ENCODE measurements around the gene SLC41A1. TPM values are rescaled to one million over a fixed set of nuclear protein-coding genes. Genes with fewer than 3 reads are reported as not detected.
"Not testable (repeated sequence)": the region's sequence is repeated elsewhere in the genome, so short reads cannot be mapped to it uniquely, and the experiment has no call there.

The SLC41A1 gene
- 16.1 and 19.5 TPM in 2 replicates for total RNA-seq (2021)
- Bru-seq, nascent RNA: percentile 56 among the genes with signal in this experiment
- BruChase-seq, experiment 1, labeled RNA remaining after a 2-hour chase: percentile 73 among the genes with signal in this experiment
- BruChase-seq, experiment 2, labeled RNA remaining after a 6-hour chase: percentile 82 among the genes with signal in this experiment
- long read RNA-seq, full-length matches to known transcripts: 13 of 27 reads
- long read RNA-seq, partial matches to known transcripts: 3 of 27 reads
- long read RNA-seq, other reads (novel, unspliced or antisense): 11 of 27 reads

- intact Hi-C loops (cut with micrococcal nuclease; ENCODE audit: unreplicated experiment): loop anchor here (2.0 kb wide), 1 partner anchor 64 kb away; no protein-coding TSS in a partner anchor
- no peak for TF ChIP-seq EZH2 (IDR thresholded peaks at IDR 0.05; ENCODE audit: borderline replicate concordance, low read depth, low read length, poor library complexity, severe bottlenecking)
- TF ChIP-seq CTCF (conservative IDR thresholded peaks at IDR 0.05; ENCODE audit: low read depth, low read length): no peak
- Histone ChIP-seq H3K36me3 (ENCODE audit: insufficient read depth, low read length, poor library complexity, severe bottlenecking) (peaks cover 7% of the 10 kb centered on the region), H3K9me3 (ENCODE audit: low read depth, low read length, poor library complexity, severe bottlenecking) (no peaks in the 10 kb centered on the region), H3K27ac (ENCODE audit: low read depth, low read length, poor library complexity, severe bottlenecking) (peak within 1 kb of the TSS; percentile 74), H3K27me3 (replicated peaks; ENCODE audit: insufficient read depth, low read depth, low read length, poor library complexity) (peaks cover 8% of the 10 kb centered on the region), H3K4me1 (ENCODE audit: insufficient read depth, low read length, poor library complexity, severe bottlenecking) (peaks cover 20% of the 10 kb centered on the region), H3K4me3 (ENCODE audit: low read depth, low read length, poor library complexity, severe bottlenecking) (peak within 1 kb of the TSS; percentile 84)
- BruUV-seq (replicated peaks): no TSS peak
- POLR2A ChIA-PET (ENCODE audit: low non-redundant PET): no interaction called here
- peak; percentile 94 for DNase-seq (ENCODE audit: low spot score)
- CTCF ChIA-PET: no interaction called here
Observed at GRCh38 chr1:205812878-205813754, at the start of gene SLC41A1. SLC41A1 (minus strand) TSS chr1:205813198; CDS start chr1:205810441, 2,757 bp downstream.

- ChIA-PET CTCF (no interaction called here), POLR2A (ENCODE audit: low non-redundant PET) (no interaction called here)
- H3K4me1 ChIP-seq (ENCODE audit: insufficient read depth, low read length, poor library complexity, severe bottlenecking): no peaks in the 10 kb centered on the region
- no peaks in the 10 kb centered on the region for H3K9me3 ChIP-seq (ENCODE audit: low read depth, low read length, poor library complexity, severe bottlenecking)
- H3K36me3 ChIP-seq (ENCODE audit: insufficient read depth, low read length, poor library complexity, severe bottlenecking): no peaks in the 10 kb centered on the region
- no peak overlapping the region for H3K4me3 ChIP-seq (ENCODE audit: low read depth, low read length, poor library complexity, severe bottlenecking)
- no peak for DNase-seq (ENCODE audit: low spot score)
- intact Hi-C loops (cut with micrococcal nuclease; ENCODE audit: unreplicated experiment): no loop called here
- H3K27ac ChIP-seq (ENCODE audit: low read depth, low read length, poor library complexity, severe bottlenecking): no peak overlapping the region
- BruUV-seq (replicated peaks): no TSS peak
- TF ChIP-seq EZH2 (IDR thresholded peaks at IDR 0.05; ENCODE audit: borderline replicate concordance, low read depth, low read length, poor library complexity, severe bottlenecking) (no peak), CTCF (conservative IDR thresholded peaks at IDR 0.05; ENCODE audit: low read depth, low read length) (no peak)
- peaks cover 35% of the 10 kb centered on the region for H3K27me3 ChIP-seq (replicated peaks; ENCODE audit: insufficient read depth, low read depth, low read length, poor library complexity)
Observed at GRCh38 chr1:205861540-205861939, 48.5 kb upstream of the SLC41A1 start.

- DNase-seq (ENCODE audit: low spot score): no peak
- BruUV-seq (replicated peaks): no TSS peak
- H3K9me3 ChIP-seq (ENCODE audit: low read depth, low read length, poor library complexity, severe bottlenecking): no peaks in the 10 kb centered on the region
- H3K36me3 ChIP-seq (ENCODE audit: insufficient read depth, low read length, poor library complexity, severe bottlenecking): no peaks in the 10 kb centered on the region
- intact Hi-C loops (cut with micrococcal nuclease; ENCODE audit: unreplicated experiment): no loop called here
- ChIA-PET CTCF (no interaction called here), POLR2A (ENCODE audit: low non-redundant PET) (no interaction called here)
- no peaks in the 10 kb centered on the region for H3K4me1 ChIP-seq (ENCODE audit: insufficient read depth, low read length, poor library complexity, severe bottlenecking)
- no peak overlapping the region for H3K27ac ChIP-seq (ENCODE audit: low read depth, low read length, poor library complexity, severe bottlenecking)
- TF ChIP-seq CTCF (conservative IDR thresholded peaks at IDR 0.05; ENCODE audit: low read depth, low read length) (no peak), EZH2 (IDR thresholded peaks at IDR 0.05; ENCODE audit: borderline replicate concordance, low read depth, low read length, poor library complexity, severe bottlenecking) (no peak)
- peaks cover 32% of the 10 kb centered on the region for H3K27me3 ChIP-seq (replicated peaks; ENCODE audit: insufficient read depth, low read depth, low read length, poor library complexity)
- no peak overlapping the region for H3K4me3 ChIP-seq (ENCODE audit: low read depth, low read length, poor library complexity, severe bottlenecking)
Observed at GRCh38 chr1:205858141-205858961, 45.4 kb upstream of the SLC41A1 start.

GRCh38 chr1:205857501-205857900 lies 44.5 kb upstream of the SLC41A1 start:
- H3K27ac ChIP-seq (ENCODE audit: low read depth, low read length, poor library complexity, severe bottlenecking); POLR2A ChIA-PET (ENCODE audit: low non-redundant PET); H3K4me3 ChIP-seq (ENCODE audit: low read depth, low read length, poor library complexity, severe bottlenecking); H3K36me3 ChIP-seq (ENCODE audit: insufficient read depth, low read length, poor library complexity, severe bottlenecking); DNase-seq (ENCODE audit: low spot score); CTCF ChIA-PET; BruUV-seq (replicated peaks); H3K4me1 ChIP-seq (ENCODE audit: insufficient read depth, low read length, poor library complexity, severe bottlenecking); intact Hi-C loops (cut with micrococcal nuclease; ENCODE audit: unreplicated experiment); H3K9me3 ChIP-seq (ENCODE audit: low read depth, low read length, poor library complexity, severe bottlenecking): not testable (repeated sequence)
- peaks cover 26% of the 10 kb centered on the region for H3K27me3 ChIP-seq (replicated peaks; ENCODE audit: insufficient read depth, low read depth, low read length, poor library complexity)

Data from A673 (cell line).